ENCODE data around the gene SLC40A1.

Gene SLC40A1

DNA sequence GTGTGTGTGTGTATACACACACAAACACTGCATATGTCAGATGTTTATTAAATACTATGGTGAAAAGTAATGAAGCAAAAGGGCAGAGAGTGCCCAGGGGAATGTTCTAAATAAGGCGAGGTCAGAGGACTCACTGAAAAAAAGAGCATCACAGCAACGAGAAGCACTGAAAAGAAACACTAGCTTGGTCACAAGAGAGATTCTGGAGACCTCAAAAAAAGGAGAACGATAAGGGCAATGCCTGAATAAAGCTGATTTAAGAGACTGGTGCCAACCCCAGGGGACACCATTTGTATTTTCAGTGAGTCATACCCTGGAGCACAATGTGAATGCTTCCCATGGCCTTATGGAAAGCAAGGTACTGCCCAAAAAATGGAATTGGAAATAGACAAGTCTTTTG, 14.5 kb downstream of the SLC40A1 start:
- DNase-seq (ENCODE audit: low read depth): no peak

DNA sequence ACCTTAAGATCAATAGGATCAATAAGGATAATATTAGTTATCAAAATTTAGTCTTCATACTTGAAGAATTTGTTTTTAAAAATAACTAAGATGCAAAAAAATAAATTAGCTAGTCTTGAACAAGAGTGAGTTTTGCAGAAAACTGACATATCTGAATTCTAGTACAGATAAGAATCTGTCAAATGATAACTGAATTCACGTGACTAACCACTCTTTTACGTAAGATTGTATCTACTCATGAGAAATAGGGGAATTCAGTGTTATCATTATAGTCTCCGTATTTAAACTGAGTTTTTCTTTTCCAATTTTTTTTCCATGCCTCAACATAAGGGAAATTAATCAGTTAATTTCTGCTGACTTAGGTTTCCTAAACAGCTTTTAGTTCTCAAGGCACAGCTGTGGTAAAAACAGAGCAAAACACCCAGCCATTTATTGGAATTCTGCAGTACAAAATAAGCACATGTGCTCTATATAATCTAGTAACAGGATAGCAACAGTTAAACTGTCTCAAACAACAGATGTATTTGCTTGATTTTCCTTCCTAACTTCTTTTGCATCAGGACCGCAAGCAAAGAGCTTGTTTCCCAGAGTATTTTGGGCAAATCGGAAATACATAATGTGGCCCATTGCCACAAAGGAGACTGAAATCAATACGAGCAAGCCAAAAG, 19.1 kb downstream of the SLC40A1 start:
- no peak for DNase-seq (ENCODE audit: low read depth)

DNA sequence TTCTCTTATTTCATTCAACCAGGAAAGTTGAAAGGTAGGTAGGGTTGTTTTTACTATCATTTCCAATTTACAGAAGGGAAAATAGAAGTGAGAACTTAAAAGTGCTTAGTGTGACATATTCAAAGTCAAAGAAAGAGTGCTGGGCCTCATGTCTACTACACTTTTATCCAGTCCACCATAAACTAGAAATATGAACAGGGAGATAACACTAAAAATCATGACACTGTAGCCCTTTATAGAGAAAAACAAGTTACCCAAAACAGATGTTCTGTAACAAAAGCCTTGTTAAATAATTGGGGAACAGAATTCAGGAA, 20.4 kb downstream of the SLC40A1 start:
- DNase-seq (ENCODE audit: low read depth): no peak

DNA sequence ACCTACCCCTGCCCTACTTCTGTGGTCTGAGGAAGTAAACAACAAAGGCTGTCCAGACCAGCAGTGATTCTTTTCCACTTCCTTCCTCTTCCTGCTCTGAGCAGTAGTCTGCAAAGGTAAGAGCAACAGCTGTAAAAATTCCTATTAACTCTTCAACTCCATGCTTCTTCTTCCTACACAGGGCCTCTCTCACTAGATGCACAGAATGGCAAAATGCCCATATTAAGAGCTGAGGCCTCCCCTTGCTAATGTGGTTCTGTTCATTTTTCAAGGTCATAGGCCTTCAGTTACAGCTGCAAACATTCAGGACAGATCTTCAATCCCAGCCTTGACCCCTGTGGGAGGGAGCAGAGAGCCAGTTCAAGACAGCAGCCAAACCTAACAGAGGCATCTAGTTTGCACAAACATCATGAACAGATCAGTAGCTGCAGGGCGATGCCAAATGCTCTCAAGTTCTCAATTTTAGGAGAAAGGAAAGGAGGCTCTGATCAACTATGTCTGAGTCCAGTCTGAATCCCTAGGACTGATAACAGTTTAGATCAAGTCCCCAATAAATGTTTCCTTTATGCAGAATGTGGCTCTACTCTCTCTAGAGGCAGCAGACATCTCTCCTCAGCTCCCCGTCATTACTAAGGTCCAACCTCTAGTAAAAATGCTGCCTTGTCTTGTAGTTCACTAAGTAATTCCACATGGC, 20.9 kb downstream of the SLC40A1 start:
- DNase-seq (ENCODE audit: low read depth): no peak

DNA sequence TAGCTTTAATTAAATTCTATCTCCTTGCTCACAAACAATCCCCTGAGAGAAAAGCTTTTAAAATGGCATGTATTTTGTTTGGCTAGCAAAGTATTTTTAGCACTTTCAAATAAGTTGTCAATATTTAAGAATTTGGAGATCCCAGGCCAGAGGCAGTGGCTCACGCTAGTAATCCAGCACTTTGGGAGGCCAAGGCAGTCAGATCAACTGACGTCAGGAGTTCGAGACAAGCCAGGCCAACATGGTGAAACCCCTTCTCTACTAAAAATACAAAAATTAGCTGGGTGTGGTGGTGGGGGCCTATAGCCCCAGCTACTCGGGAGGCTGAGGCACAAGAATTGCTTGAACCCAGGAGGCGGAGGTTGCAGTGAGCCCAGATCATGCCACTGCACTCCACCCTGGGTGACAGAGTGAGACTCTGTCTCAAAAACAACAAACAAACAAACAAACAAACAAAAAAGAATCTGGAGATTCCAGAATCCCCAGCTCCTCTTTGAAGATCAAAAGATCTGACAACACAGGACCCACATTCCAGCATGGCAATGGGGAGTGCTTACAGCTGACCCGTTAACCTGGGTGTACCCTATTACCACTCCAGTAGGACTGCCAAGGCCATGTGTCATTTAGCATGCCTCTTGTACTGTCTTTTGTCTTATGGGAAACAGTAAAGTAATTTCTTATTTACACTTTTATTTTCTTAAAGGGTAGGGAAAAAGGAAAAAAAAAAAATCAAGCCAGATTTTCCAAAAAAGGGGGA, 21.9 kb downstream of the SLC40A1 start:
- no peak for DNase-seq (ENCODE audit: low read depth)

DNA sequence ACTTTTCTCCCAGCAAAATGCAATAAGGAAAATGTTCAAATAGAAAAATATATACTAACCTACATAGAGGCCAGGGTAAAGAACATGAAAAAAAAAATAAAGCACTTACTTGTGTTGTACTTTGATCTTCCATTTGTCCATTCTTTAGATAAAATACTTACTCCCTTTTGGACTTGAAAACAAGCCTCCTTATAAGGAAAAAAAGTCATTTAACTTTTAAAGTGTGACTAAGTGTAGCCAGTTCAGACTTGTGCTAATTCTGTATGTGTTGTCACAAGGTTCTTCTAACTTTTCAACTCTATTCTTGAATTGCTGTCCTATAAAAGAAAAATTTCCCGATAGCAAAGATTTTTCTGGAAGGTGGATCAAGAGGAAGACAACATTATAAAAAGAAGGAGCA, 23.2 kb downstream of the SLC40A1 start:
- DNase-seq (ENCODE audit: low read depth): no peak

DNA sequence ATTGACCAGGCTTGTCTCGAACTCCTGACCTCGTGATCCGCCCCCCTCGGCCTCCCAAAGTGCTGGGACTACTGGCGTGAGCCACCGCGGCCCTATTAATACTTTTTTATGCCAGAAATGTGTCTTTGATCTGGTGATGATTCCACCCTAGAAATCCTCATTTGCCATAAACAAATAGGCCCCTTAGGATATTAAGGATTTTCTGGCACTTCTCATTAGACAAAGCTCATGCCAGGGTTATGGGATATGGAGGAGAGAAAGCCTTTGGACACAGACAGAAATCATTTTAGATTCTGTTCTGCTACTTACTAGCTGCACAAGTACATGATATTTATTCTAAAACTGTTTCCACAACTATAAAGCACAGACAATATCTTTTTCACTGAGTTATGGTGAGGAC, 24.1 kb downstream of the SLC40A1 start:
- no peak for DNase-seq (ENCODE audit: low read depth)

DNA sequence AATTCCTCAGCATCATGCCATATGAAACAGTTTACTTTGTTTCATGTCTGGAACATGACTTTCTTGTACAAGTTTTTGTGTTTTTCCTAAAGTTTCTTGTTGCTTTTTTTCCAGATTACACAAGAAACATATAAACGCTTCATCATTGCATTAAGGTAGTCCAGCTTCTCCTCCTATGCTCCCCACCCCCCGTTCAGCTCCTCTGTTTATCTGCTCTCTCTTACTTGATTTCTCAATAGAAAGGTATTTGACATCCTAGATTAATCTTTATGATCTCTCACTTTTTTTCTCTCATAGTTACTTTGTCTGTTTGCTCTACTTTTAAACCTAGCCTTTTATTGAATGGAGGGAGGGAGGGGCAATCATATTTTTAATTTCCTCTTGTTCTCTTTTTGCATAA, 25.4 kb downstream of the SLC40A1 start:
- DNase-seq (ENCODE audit: low read depth): no peak

DNA sequence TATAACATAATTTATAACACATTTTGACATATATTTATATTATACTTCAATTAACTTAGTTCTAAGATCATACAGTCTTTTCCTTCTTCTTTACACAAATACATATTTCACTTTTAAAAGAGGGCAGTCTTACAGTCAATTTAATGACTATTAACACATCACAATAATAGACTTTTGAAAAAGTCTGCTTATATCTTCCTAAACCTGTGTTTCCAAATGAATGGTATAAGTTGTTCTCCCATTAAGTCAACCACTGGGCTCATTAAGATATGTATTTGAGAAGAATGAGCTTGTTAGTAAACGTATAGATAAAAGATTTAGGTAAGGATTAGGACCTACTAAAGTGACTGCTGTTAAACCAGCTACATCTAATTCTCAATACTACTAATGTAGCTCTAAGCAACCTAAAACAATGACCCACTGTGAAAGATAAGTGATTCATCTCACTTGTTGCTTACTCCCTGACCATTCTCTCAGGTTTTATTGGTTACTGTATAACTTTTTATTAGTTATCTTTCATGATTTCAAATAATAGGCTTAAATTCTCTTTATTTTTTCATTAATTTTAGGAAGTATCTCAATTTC, 27.0 kb downstream of the SLC40A1 start:
- DNase-seq (ENCODE audit: low read depth): no peak

DNA sequence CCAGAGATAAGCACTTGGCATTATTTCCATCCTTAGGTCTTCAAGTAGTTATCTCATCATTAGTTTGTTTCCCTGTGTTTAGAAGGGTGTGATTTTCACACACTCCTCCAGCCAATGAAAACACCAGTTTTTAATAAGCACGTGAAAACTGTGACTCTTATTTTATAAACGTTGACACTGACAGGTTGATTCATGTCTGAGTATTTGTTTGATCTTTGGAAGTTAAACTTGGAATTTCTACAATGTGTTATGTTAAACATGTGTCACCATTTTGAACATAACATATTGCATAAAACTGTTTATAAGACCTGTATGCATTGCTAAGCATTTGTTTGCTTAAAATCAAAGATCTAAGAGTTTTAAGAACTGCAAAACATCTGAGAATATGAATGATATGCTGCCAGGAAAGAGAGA, 27.6 kb downstream of the SLC40A1 start:
- no peak for DNase-seq (ENCODE audit: low read depth)

DNA sequence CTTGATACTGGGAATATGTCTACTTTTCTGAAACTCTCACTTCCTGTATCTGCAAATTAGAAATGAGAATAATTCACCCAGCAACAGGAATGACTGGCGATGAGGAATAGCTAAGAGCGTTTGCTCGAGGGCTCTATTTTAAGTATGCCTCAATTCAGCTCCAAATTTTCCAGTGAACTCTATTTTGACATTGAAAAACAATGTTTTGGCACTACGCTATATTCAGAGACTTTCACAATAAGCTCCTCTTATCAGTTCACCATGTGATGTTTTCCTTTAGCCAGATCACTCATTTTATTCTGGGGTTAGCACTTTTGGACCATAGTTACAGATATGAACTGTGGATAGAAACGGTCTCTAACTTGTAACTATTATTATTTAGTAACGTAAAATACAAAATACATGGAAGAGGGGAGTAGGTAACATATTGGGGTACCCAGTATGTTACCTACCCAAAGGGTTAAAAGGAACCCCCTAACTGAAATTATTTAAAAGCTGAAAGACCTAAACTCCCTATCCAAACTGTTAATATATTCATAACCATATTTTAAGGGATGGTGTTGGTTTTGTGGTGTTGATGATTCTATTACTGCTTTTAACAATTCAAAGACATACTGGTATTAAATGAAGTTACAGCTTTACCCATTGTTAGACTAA, 28.1 kb downstream of the SLC40A1 start:
- no peak for DNase-seq (ENCODE audit: low read depth)

DNA sequence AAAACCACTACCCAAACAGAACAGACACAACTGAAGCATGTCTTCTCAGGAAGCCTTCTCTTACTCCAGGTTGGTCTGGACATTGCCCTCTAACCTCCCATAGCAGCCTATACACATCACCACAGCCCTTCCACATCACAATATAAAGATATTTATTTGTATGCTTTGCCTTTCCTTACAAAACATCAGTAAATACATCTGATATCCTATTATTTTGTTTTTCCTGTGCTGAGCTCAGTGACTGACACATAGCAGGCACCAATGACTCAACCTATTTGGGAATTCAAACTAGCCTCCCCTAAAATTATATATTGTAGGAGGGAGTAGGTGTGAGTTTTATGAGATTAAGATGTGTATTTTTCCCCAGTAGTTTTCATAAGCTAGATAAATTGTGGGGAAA, 28.8 kb downstream of the SLC40A1 start:
- no peak for DNase-seq (ENCODE audit: low read depth)

DNA sequence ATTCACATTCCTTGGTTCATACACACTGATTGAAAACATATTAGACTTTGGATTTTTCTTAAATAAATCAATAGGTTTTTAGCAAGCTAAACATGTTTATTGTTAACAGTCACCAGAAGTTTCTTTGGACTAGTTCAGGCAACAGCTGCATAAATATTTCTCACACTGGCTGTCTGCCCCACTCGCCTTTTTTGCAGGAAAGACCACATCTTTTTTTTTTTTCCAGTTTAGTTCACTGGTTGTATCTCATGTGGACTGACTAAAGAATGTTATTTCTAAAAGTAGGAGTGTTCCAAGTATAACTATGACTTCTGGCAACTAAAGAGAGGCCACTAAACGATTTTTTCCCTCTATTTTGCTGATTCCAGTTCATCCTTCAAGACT, 31.1 kb downstream of the SLC40A1 start:
- DNase-seq (ENCODE audit: low read depth): no peak

DNA sequence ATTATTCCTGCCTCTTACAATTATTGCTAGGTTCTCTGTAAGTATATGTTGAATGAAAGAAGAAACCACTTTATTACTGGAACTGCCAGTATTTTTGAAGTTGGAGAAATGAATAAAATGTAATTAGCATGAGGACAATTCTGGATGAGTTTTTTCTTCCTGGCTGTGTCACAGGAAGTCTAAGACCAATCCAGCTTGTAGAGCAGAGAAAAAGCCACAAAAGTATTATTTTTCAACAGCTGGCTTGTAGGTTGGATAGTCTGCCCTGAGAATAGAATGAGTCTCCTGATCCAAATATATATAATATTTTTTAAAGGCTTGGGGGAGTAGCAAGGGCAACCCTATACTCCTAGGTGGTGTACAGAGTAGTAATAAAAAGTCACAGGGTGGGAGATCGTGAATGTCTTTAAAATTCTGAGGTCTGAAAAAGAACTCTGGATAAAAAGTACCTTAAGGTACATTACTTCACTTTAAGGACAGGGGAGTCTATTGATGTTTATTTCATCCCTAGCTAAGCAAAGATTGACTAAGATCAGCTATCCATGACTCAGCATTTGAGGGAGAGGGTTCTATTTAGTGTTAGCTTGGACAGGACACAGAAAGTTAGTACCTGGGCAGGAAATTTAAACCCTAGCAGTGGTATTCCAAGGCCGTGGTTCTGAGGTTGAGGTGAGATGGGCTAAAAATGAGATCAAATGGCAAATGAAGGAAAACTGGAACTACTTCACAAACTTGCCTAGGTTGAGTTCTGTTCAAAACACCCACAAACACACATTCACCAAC, 31.7 kb downstream of the SLC40A1 start:
- DNase-seq (ENCODE audit: low read depth): no peak

DNA sequence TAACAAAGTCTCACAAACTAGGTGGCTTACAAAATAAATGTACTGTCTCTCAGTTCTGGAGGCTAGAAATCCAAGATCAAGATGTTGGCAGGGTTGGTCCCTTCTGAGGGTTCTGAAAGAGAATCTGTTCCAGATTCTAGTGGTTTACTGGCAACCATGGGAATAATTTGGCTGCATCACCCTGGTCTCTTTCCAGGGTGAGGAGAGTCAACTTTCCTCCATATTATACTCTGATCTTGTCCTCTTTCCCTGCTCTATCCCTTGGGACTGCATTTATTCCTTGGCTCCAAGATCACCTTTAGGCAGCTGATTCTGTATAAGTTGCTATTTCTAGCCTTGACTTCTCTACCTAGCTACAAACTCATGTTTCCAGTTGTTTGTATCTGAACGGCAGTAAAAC, 35.2 kb downstream of the SLC40A1 start:
- no peak for DNase-seq (ENCODE audit: low read depth)

DNA sequence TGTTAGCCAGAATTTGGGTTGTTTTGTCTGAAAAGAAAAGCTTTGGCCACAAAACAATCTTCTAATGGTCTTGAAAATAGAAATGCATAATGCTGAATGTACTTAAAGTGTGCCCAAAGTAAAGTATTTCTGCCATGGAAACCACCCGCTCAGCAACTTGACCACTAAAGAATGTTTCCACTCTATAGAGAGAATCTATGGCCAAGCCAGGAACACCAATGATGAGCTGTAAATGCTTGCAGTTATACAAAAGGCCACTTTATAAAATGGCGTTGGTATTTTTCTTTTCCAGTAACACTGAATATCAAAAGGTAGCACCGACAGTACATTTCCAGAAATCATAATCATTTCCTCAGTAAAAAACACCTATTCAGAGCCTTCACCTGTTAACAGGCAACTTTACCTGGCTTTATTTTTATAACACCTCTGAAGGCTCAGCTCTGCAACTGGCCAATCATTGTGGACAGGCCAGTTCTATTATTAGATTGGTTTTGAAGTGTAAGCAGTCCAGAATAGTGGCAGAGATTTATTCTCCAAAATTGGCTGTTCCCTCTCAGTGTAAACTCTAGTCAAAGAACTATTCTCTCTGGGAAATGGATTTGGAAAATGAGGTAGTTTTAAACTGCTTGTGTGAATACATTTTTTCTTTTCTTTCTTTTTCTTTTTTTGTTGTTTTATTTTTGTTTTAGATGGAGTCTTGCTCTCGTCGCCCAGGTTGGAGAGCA, 36.1 kb downstream of the SLC40A1 start:
- DNase-seq (ENCODE audit: low read depth): no peak

DNA sequence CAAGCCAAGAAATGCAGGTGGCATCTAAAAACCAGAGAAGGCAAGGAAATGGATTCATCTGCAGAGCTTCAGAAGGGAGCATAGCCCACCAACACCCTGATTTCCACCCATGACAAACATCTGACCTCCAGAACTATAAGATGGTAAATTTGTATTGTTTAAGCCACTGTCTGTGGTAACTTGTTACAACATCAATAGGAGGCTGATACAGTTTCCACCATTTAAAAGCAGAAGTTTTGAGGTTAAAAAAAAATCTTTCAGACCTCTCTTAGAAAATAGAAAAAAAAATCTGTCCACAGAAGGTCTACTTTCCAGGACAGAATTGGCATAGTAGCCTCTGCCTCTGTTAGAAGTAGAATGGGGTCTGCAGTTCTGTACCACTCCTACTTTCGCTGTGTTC, 37.2 kb downstream of the SLC40A1 start:
- DNase-seq (ENCODE audit: low read depth): no peak

DNA sequence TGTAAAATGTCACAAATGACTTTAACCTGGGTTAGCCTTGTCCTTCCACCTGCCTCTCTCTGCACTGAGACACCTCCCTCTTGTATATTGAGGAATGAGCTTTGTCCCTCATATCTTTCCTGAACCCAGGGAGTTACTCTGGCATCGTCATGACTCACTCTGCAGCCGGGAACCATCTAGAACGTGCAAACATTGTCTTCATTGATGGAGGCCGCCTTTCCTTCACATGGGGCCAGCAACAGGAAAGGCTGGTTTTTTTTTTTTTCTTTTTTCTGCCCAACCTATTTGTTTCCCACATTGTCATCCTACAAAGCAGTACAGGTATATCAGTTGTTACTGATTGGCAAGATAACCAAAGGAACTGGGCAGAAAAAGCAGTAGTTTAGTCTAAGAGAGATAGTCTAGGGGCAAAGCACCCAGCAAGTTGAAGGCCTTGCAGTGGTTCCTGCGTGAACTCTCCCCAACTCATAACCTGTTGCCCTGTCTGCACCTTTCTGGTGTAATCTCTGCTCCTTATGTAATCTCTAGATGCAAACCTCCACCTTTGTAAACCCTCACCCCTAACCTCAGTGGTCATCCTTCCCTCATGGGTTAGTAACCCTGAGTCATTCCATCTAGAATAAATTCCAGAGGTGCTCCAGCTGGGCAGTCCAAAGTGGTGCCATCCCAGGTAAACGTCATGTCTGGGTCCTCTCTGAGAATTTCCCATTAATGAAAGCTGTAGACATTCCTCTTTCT, 38.3 kb downstream of the SLC40A1 start:
- DNase-seq (ENCODE audit: low read depth): no peak

DNA sequence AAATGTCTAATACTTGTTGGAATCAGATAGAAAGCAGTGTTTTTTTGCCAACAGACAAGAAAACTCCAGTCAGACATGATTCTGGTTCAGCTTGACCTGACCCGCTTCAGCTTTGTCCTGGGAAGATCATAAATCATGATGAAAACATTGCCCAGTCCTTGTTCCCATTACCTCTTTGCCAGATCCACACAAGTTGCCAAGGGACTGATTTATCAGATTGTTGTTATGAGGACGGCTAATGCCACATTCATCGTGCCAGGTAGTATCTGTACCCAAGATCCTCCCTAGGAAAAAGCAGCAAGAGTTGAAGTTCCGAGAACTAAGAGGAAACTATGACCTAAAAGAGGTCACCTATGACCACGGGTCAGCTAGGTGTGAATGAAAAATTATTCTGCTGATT, 39.0 kb downstream of the SLC40A1 start:
- DNase-seq (ENCODE audit: low read depth): no peak

DNA sequence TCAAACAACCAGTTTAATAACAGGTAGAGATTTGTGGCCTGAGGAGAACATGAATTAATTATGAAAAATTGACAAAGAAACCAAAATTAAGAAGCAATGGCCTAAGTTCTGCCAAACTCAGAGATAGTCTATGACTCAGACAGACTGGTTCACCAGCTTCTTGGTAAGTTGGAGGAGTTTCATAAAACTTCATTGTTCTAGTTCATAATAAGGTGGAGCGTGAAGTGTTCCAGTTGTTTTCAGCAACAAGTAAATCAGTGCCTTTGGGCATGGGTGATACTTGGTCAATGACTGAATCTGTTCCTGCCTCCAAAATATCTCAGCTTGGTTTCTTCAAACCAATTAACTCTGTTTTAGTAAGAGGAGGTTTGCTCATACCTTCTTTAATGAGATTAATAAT, 40.0 kb downstream of the SLC40A1 start:
- DNase-seq (ENCODE audit: low read depth): no peak

All from stimulated activated CD8-positive, alpha-beta memory T cell treated with anti-CD3 and anti-CD28 coated beads, Interleukin-12 subunit alpha, Interleukin-12 subunit beta, amount 100 ng/mL, for 1 hour (primary cell).